B cell (primary cell): ENCODE measurements around the gene CCDC85C. TPM values are rescaled to one million over a fixed set of nuclear protein-coding genes. Genes with fewer than 3 reads are reported as not detected.

Source experiments
- ATAC-seq: fragments of 200-7000 bp; cut with Tn5 transposase; one replicate; pipeline ENCODE4 v1.10.0; 2021; ENCODE audit warnings: low read depth, mild to moderate bottlenecking, moderate number of reproducible peaks, moderate library complexity
- CTCF ChIA-PET: fragments of 350-600 bp; sonication (Branson Sonifier 250); formaldehyde crosslinking; loops from one replicate; lab custom pipeline; 2021; ENCODE audit warnings: antibody characterized with exemption, inconsistent platforms; lab: Charles Lee
- POLR2A ChIA-PET: fragments of 350-600 bp; sonication (Branson Sonifier 250); formaldehyde crosslinking; loops from one replicate; lab custom pipeline; 2021; ENCODE audit warnings: antibody characterized with exemption; lab: Charles Lee
- DNase-seq: peaks from one replicate; pipeline ENCODE4 v3.0.0; 2013
- H2AFZ ChIP-seq: 2 replicates; pipeline ENCODE4 v1.6.1; 2012; ENCODE audit warnings: mild to moderate bottlenecking, low read depth, low read length; ENCODE audit not compliant: insufficient read depth, poor library complexity, severe bottlenecking
- H3K27ac ChIP-seq, 2 donors: 1 replicate in 1 of 2; 2 replicates in 1 of 2; pipeline ENCODE4 v1.5.1; 2012 to 2013; ENCODE audit warnings: low read length in 2 of 2, mild to moderate bottlenecking in 2 of 2, moderate library complexity in 1 of 2
- H3K27me3 ChIP-seq, 4 experiments: fragments of 200-600 bp in 1 of 4; sonication (generic) in 1 of 4; replicated peaks in 1 of 4; 1 replicate in 2 of 4; 2 replicates in 2 of 4; pipeline versions ENCODE4 v1.6.1 to v1.7.0; 2013 to 2016; ENCODE audit warnings: low read length in 3 of 4, mild to moderate bottlenecking in 2 of 4, mixed read lengths in 1 of 4, moderate library complexity in 1 of 4; ENCODE audit not compliant: insufficient read depth in 4 of 4, control insufficient read depth in 3 of 4; ENCODE audit errors: control extremely low read depth in 1 of 4
- H3K36me3 ChIP-seq, 2 experiments: replicated peaks in 1 of 2; 1 replicate in 1 of 2; 2 replicates in 1 of 2; pipeline versions ENCODE4 v1.6.1 to v1.7.1; 2013; ENCODE audit warnings: low read length in 1 of 2; ENCODE audit not compliant: insufficient read depth in 2 of 2, control insufficient read depth in 1 of 2; ENCODE audit errors: control extremely low read depth in 1 of 2, extremely low read depth in 1 of 2
- H3K4me1 ChIP-seq, 2 donors: fragments of 200-600 bp in 1 of 2; sonication (generic) in 1 of 2; 1 replicate in 1 of 2; 2 replicates in 1 of 2; pipeline versions ENCODE4 v1.5.1 to v1.6.1; 2013 to 2017; ENCODE audit warnings: low read length in 2 of 2; ENCODE audit not compliant: control insufficient read depth in 2 of 2, insufficient read depth in 2 of 2
- H3K4me2 ChIP-seq: replicated peaks from 2 replicates; pipeline ENCODE3; 2012; ENCODE audit warnings: mild to moderate bottlenecking, low read depth, low read length; ENCODE audit not compliant: poor library complexity, severe bottlenecking
- H3K4me3 ChIP-seq, 5 experiments: fragments of 200-600 bp in 1 of 5; sonication (generic) in 1 of 5; 1 replicate in 3 of 5; 2 replicates in 2 of 5; pipeline versions ENCODE4 v1.5.1 to v1.7.0; 2011 to 2016; ENCODE audit warnings: low read length in 4 of 5, mild to moderate bottlenecking in 4 of 5, low read depth in 2 of 5, control low read depth in 1 of 5, moderate library complexity in 1 of 5; ENCODE audit not compliant: insufficient read depth in 1 of 5; ENCODE audit errors: control extremely low read depth in 1 of 5, extremely low read depth in 1 of 5
- H3K79me2 ChIP-seq: fragments of 200-600 bp; sonication (generic); one replicate; pipeline ENCODE4 v1.6.0; 2016; ENCODE audit warnings: low read length; ENCODE audit not compliant: control insufficient read depth, insufficient read depth
- H3K9ac ChIP-seq: fragments of 200-600 bp; sonication (generic); 2 replicates; pipeline ENCODE4 v1.6.1; 2017; ENCODE audit warnings: mild to moderate bottlenecking, low read length, moderate library complexity
- H3K9me3 ChIP-seq, 3 donors: one replicate each; pipeline versions ENCODE4 v1.6.1 to v1.7.1; 2013; ENCODE audit warnings: low read length in 2 of 3; ENCODE audit not compliant: control insufficient read depth in 2 of 3, insufficient read depth in 1 of 3; ENCODE audit errors: control extremely low read depth in 1 of 3
- H4K20me1 ChIP-seq: 2 replicates; pipeline ENCODE4 v1.6.0; 2012; ENCODE audit warnings: mild to moderate bottlenecking, low read length; ENCODE audit not compliant: insufficient read depth, control insufficient read depth, poor library complexity, severe bottlenecking
- H3K27ac Mint-ChIP-seq: one replicate; pipeline ENCODE4 v1.8.0; 2021; ENCODE audit warnings: mixed read lengths
- H3K27me3 Mint-ChIP-seq: one replicate; pipeline ENCODE4 v1.8.0; 2021; ENCODE audit warnings: mixed read lengths
- H3K4me1 Mint-ChIP-seq: one replicate; pipeline ENCODE4 v1.8.0; 2021; ENCODE audit warnings: mixed read lengths
- H3K4me3 Mint-ChIP-seq: one replicate; pipeline ENCODE4 v1.8.0; 2021; ENCODE audit warnings: mixed read lengths
- H3K9me3 Mint-ChIP-seq: one replicate; pipeline ENCODE4 v1.8.0; 2022; ENCODE audit warnings: mixed read lengths; ENCODE audit not compliant: insufficient read depth
- CTCF ChIP-seq: fragments of 200-600 bp; IDR thresholded peaks from one replicate; pipeline ENCODE4 v1.8.0; 2022; ENCODE audit warnings: antibody characterized with exemption, mild to moderate bottlenecking
- EZH2 ChIP-seq: IDR thresholded peaks from 2 replicates; pipeline ENCODE4 v1.6.1; 2012; ENCODE audit warnings: borderline replicate concordance, low read depth, mild to moderate bottlenecking, moderate library complexity, low read length; ENCODE audit not compliant: insufficient read depth, poor library complexity, severe bottlenecking
- WGBS: methylation state at CpG from one replicate; pipeline ENCODE4 v1.1.5; 2013; ENCODE audit warnings: missing lambda C conversion rate; ENCODE audit not compliant: insufficient coverage; 5-methylcytosine and 5-hydroxymethylcytosine counted together
- intact Hi-C: fragments of 100-400 bp; cut with micrococcal nuclease; formaldehyde crosslinking; loops from one replicate; pipeline ENCODE4 v1.10.0; 2022
- polyA plus RNA-seq: library from polyadenylated mRNA; depleted of rRNA; stranded (reverse); fragments of >200 nt; gene quantifications from 2 replicates; pipeline ENCODE4 v1.2.3, GENCODE V29; 2012
- total RNA-seq, 2 donors: library from RNA; stranded (reverse); fragments of 120-200 nt in 1 of 2; gene quantifications; 1 replicate in 1 of 2; 2 replicates in 1 of 2; pipeline versions ENCODE4 v1.2.3 to v1.2.4, GENCODE V29; 2013 to 2022

CCDC85C gene
- total and polyA plus RNA-seq, 2 donors (not counting 1 experiment from before 2014, with no cell fraction given): 0.52 to 2.7 TPM

GRCh38 chr14:99461411-99462085 is 142.5 kb downstream of the CCDC85C start:
- Mint-ChIP-seq H3K27me3 (no peaks in the 10 kb centered on the region), H3K4me3 (no peak overlapping the region), H3K9me3 (no peaks in the 10 kb centered on the region), H3K27ac (no peak overlapping the region), H3K4me1 (peaks cover 1% of the 10 kb centered on the region)
- POLR2A ChIA-PET: no interaction called here
- H4K20me1 ChIP-seq: peaks cover 6% of the 10 kb centered on the region
- no peaks in the 10 kb centered on the region for H3K4me1 ChIP-seq
- TF ChIP-seq EZH2: no peak
- no peak for TF ChIP-seq CTCF
- CTCF ChIA-PET: no interaction called here
- DNase-seq (no peak), ATAC-seq (no peak)
- no peak overlapping the region for H2AFZ ChIP-seq
- intact Hi-C loops: no loop called here
- no peak overlapping the region for H3K27ac ChIP-seq
- H3K79me2 ChIP-seq: peaks cover 9% of the 10 kb centered on the region
- H3K9me3 ChIP-seq: no peaks in the 10 kb centered on the region
- H3K27me3 ChIP-seq: no peaks in the 10 kb centered on the region
- H3K4me3 ChIP-seq: no peak overlapping the region
- H3K36me3 ChIP-seq: peaks cover 23 to 62% of the 10 kb centered on the region in 2 experiments
- H3K4me2 ChIP-seq: no peak overlapping the region
- no peak overlapping the region for H3K9ac ChIP-seq
- no CpG with 5 or more reads among the region's 5 CpGs for WGBS

- H3K27ac Mint-ChIP-seq: no peak overlapping the region
- Histone ChIP-seq H3K4me3 (no peak overlapping the region), H3K4me2 (no peak overlapping the region), H3K79me2 (peaks cover 2% of the 10 kb centered on the region), H3K27ac (no peak overlapping the region), H3K4me1 (no peaks in the 10 kb centered on the region), H3K9ac (no peak overlapping the region), H2AFZ (no peak overlapping the region), H3K36me3 (peaks cover 23 to 67% of the 10 kb centered on the region in 2 experiments), H3K9me3 (no peaks in the 10 kb centered on the region), H3K27me3 (no peaks in the 10 kb centered on the region), H4K20me1 (no peaks in the 10 kb centered on the region)
- WGBS: 87% methylated on average over 2 of the region's 3 CpGs
- TF ChIP-seq EZH2: no peak
- no peak for TF ChIP-seq CTCF
- H3K4me1 Mint-ChIP-seq: peaks cover 1% of the 10 kb centered on the region
- ChIA-PET CTCF (no interaction called here), POLR2A (no interaction called here)
- H3K9me3 Mint-ChIP-seq: no peaks in the 10 kb centered on the region
- ATAC-seq (no peak), DNase-seq (no peak)
- H3K27me3 Mint-ChIP-seq: no peaks in the 10 kb centered on the region
- intact Hi-C loops: no loop called here
- no peak overlapping the region for H3K4me3 Mint-ChIP-seq
Measured at GRCh38 chr14:99460793-99461192, 143.2 kb downstream of the CCDC85C start.
